ENCODE measurements around the gene ABCC5.

DNA sequence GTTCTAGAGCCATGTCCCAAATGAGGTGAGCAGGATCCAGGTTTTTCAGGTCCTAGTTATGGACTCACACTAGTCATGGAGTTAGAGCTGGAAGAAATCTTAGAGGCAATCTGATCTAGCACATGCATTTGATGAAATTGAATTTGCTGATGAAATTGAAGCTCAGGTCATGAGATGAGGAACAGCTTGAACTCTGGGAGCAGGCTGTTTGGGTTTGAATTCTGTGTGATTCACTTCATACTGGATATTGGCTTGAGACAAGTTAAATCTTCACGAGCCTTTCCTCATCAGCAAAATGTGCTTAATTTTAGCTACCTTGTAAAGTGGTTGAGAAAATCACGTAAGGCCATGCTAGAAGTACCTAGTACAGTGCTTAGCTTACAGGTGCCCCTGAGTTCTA is 99.5 kb downstream of the ABCC5 start:
- TF ChIP-seq, protein P1, sequence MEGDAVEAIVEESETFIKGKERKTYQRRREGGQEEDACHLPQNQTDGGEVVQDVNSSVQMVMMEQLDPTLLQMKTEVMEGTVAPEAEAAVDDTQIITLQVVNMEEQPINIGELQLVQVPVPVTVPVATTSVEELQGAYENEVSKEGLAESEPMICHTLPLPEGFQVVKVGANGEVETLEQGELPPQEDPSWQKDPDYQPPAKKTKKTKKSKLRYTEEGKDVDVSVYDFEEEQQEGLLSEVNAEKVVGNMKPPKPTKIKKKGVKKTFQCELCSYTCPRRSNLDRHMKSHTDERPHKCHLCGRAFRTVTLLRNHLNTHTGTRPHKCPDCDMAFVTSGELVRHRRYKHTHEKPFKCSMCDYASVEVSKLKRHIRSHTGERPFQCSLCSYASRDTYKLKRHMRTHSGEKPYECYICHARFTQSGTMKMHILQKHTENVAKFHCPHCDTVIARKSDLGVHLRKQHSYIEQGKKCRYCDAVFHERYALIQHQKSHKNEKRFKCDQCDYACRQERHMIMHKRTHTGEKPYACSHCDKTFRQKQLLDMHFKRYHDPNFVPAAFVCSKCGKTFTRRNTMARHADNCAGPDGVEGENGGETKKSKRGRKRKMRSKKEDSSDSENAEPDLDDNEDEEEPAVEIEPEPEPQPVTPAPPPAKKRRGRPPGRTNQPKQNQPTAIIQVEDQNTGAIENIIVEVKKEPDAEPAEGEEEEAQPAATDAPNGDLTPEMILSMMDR (tag by site-specific recombination; IDR thresholded peaks at IDR 0.05) = no peak
- TF ChIP-seq ZNF214 (tag by site-specific recombination; IDR thresholded peaks at IDR 0.05; ENCODE audit: borderline replicate concordance) = no peak
- TF ChIP-seq ZNF707 (tag by site-specific recombination; IDR thresholded peaks at IDR 0.05) = no peak
- no peak for TF ChIP-seq ZNF785 (tag by site-specific recombination; IDR thresholded peaks at IDR 0.05)
- TF ChIP-seq ZNF747 (tag by site-specific recombination; IDR thresholded peaks at IDR 0.05) = no peak
- TF ChIP-seq, protein P2, sequence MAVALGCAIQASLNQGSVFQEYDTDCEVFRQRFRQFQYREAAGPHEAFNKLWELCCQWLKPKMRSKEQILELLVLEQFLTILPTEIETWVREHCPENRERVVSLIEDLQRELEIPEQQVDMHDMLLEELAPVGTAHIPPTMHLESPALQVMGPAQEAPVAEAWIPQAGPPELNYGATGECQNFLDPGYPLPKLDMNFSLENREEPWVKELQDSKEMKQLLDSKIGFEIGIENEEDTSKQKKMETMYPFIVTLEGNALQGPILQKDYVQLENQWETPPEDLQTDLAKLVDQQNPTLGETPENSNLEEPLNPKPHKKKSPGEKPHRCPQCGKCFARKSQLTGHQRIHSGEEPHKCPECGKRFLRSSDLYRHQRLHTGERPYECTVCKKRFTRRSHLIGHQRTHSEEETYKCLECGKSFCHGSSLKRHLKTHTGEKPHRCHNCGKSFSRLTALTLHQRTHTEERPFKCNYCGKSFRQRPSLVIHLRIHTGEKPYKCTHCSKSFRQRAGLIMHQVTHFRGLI (tag by site-specific recombination; IDR thresholded peaks at IDR 0.05) = no peak
- no peak for TF ChIP-seq ZNF777 (tag by site-specific recombination; IDR thresholded peaks at IDR 0.05; ENCODE audit: borderline replicate concordance)
- TF ChIP-seq, protein P3, sequence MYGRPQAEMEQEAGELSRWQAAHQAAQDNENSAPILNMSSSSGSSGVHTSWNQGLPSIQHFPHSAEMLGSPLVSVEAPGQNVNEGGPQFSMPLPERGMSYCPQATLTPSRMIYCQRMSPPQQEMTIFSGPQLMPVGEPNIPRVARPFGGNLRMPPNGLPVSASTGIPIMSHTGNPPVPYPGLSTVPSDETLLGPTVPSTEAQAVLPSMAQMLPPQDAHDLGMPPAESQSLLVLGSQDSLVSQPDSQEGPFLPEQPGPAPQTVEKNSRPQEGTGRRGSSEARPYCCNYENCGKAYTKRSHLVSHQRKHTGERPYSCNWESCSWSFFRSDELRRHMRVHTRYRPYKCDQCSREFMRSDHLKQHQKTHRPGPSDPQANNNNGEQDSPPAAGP (tag by site-specific recombination; IDR thresholded peaks at IDR 0.05) = no peak
